GM21786 (cell line): ENCODE results near the gene FBXO41.

Source experiments
- ATAC-seq: cut with Tn5 transposase; IDR thresholded peaks from one replicate; pipeline ENCODE4 v1.9.1; 2021; ENCODE audit not compliant: unreplicated experiment

Gene FBXO41

GRCh38 chr2:73250872-73251846, 33.1 kb downstream of the FBXO41 start:
- ATAC-seq = no peak

DNA sequence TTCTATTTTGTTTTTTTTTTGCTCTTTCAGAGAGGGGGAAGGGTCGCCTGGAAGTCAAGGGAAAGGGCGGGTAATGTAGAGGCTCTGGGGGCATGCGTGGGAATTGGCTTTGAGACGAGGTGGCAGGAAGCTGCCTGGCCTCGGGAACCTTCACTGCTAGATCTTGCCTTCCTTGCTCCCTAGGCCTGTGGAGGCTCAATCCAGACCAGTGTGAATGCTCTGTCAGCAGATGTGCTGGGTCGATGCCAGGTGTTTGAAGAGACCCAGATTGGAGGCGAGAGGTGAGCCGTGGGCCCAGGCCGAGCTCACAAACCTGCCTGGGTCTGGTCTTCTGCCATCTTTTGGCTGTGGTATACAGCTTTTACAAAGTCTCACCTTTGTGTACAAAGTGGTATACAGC, 34.6 kb downstream of the FBXO41 start:
- ATAC-seq = no peak

DNA sequence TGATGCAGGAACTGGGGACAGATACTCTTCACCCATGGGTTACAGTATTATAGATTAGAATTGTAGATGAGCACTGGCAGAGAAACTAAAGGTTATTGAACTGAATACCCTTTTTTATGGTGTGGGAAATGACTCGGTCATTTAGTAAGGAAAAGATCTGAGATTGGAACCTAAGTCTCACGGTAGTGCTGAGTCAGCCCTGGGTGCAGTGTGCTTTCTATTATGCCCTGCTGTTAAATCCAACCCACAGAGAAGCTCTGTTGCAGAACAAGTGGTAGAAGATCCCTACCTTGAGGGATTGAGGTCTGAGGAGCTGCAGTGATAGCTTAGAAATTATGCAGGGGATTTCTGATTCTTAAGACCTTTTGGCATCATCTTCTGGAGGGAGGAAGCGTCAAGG, 37.4 kb downstream of the FBXO41 start:
- ATAC-seq = no peak

- no peak for ATAC-seq
Observed at GRCh38 chr2:73244580-73244979, 39.7 kb downstream of the FBXO41 start.

GRCh38 chr2:73243884-73244570, 40.3 kb downstream of the FBXO41 start:
- ATAC-seq = no peak

- no peak for ATAC-seq
Observed at GRCh38 chr2:73239776-73240175, 44.5 kb downstream of the FBXO41 start.

GRCh38 chr2:73238976-73239375, 45.3 kb downstream of the FBXO41 start:
- no peak for ATAC-seq

DNA sequence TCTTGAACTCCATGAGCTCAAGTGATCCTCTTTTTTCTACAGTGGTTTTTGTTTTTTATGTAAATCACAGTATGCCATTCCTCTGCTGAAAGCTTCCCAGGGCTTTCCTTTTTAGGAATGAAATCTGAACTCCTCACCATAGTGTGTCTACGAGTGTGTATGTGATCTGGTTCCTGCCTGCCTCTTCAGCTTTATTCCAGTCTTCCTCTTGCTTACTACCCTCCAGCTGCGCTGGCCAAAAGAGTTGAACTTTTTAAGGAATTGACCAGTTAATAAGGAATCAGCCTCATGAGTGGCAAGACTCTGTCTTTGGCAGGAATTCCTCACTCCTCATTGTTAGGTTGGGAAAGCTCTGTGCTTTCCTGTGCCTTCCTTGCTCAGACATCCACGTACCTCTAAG, 46.1 kb downstream of the FBXO41 start:
- no peak for ATAC-seq

DNA sequence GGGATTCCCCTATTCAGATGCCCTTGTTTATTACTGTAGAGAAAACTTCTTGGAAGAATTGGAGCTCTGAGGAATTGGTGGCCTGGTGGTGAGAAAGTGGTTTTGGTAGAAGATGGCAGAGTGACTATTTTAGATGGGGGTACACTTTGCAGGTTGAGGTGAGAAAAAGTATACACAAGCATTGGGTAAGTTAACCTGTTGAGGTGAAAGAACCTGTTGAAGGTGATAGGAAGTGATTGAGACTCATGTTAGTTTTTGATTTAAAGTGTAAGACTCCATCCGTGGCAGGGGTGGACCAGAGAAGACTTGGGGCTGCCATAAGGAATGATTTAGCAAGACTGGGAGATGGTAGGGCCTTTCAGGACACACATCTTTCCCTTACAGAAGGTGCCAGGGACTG, 47.1 kb downstream of the FBXO41 start:
- no peak for ATAC-seq

DNA sequence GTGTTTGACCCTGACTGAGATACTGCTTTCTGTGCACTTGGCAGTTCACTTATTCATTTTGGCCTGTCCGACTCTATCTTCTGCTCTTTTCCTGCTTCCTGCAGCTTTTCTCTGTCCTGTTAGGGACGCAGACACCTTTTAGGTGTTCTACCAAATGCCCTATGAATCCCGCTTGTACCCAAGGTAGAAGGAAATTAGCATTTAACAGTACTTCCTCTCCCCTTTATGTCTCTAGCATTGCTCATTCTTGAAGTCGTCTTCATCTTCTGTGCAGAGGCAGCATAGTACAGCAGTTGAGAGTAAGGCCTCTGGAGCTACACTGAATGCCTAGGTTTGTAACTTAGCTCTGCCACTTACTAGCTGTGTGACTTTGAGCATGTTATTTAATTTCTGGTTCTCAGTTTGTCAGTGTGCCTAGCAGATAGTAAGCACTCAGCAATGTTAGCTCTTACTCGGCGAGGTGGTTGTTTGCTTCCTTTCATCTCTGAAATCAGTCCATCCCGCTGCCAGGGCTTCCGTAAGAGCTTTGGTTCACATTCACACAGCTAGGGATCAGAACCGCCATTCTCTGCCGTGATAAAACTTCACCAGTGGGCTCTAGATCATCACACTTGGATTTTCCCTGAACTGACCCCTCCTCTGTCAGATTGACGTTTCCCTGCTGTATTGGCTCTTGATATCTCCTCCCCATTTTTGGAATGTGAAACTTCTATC, 48.8 kb downstream of the FBXO41 start:
- ATAC-seq = no peak

- ATAC-seq = peak; percentile 55
Observed at GRCh38 chr2:73233932-73234832, 50.1 kb downstream of the FBXO41 start, which contains the start of gene CCT7. Gene CCT7, plus strand, starts transcription at chr2:73234308. Its CDS starts 71 bp downstream, at chr2:73234379.

DNA sequence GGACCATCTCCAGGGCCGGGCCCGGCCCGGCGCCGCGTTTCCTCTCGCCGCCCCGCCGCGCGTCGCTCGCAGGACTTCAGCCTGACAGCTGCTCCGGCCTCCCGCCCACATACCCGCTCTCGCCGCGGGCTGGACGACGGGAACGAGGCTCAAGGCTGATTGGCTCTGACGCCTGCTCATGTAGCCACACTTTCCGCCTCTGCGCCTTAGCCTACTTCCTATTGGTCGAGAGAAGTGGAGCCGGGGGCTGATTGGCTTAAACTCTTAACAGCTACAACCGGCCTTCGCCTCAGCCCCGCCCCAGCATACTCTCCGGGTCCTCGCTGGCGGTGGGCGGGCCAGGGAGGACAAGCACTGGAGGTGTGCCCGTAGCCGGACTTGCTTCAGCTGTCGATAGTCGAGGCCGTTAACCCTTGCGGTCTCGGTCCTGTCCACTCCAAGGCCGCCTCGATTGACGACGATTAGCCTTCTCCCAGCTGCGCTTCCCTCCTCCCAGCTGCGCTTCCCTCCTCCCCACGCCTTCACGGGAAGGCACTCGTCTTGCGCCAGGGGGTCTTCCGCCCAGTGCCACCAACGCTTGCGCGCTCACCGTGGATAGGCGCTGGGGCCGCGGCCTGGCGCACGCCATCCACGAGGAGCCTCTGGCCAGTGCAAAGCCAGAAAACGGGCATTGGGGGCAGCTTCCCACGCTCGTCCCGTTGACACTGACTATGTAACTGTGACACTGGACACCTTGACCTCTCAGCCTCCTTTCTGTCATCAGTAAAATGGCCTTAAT, 50.9 kb downstream of the FBXO41 start, which contains the start of gene PRADC1:
Gene PRADC1, minus strand, starts transcription at position 86 of the 778 bp plus-strand sequence. Its CDS starts 79 bp downstream, at position 7.
- ATAC-seq = peak; percentile 93

DNA sequence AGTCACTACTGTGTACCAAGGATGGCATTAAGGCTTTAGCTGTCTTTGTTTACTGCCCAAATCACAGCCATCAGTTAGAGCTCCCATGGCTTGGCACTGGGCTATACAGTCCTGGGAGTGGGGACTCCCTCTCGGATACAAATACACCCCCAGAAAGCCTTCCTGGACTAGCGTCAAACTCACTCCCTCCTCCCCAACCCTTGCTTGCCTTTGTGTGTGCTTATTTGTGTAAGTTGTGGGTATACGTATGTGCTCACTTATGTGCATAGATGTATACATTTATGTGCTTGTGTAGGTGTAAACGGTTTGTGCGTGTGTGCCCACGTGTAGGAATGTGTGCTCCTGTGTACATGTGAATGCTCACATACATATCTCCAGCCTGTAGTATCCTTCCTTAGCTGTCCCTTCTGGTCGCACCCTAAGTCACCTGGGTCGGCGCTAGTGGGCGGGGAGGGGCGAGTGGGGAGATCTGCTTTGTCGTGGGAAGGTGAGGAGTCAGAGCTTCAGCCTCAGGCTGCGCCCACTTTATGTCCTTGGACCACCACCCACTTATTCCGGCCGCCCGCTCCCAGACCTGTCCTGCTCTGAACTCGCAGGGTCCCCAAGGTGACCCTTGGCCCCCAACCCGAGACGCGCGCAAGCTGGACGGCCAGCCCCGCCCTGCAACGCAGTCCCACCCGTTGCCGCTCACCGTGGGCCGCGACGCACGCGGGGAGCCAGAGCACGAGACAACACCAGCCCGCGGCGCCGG, 51.7 kb downstream of the FBXO41 start:
- ATAC-seq = peak; percentile 4

DNA sequence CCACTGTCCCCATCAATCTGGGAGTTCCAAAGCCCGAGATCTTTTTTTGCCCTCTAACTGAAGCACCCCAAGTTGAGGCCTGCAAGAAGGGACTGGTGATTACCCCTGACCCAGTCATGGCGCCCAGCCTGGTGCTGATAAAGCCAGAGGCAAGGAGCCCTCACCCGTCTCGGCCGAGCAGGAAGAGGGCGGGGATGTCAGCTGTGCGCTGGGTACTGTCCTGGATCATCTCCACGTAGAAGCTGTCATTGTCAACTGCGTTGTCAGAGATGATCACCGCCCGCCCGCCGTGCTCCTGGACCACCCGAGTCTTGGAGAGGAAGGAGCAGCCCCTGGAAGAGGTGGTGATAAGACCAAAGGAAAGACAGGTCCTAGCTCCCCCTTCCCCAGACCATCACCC, 55.6 kb downstream of the FBXO41 start:
- no peak for ATAC-seq

DNA sequence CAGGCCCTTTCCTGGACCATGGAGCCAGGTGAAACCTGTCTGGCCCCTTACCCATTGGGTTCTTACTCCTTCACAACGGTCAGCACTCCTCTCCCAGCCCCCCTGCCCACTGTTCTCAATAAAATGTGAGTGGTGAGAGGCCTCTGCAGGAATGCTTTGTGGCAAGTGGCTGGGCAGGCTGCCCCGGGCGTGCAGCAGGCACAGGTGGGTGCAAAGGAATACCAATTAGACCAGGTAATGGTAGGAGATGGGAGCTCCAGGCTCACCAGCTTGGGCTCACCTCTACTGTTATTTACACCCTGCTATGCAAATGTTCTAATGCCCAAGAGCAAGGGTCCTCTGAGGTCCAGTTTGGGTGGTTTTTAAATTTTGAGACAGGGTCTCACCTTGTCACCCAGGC, 57.2 kb downstream of the FBXO41 start:
- ATAC-seq = no peak

- no peak for ATAC-seq
Observed at GRCh38 chr2:73225513-73226360, 58.5 kb downstream of the FBXO41 start.

- no peak for ATAC-seq
Observed at GRCh38 chr2:73223821-73224220, 60.5 kb downstream of the FBXO41 start.

DNA sequence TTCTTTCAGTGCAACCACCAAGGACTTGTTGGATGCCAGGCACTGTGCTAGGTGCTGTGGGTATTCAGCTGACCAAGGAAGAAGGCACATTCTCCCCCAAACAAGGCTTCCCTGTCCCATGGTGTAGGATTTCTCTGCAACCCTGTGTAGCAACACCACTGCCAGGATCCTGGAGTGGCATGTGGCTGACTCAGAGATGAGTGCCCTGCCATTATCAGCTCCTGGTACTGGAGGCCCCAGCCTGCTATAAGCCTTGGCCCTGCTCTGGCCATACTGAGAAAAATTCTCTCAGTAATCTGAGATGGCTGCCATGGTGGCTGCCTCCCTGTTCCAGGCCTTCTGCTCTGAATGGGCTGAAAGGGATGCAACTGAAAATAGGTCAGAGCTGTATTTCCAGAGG, 66.0 kb downstream of the FBXO41 start:
- no peak for ATAC-seq
